ENCODE measurements around the gene DYNLT2. TPM values are rescaled to one million over a fixed set of nuclear protein-coding genes. Genes with fewer than 3 reads are reported as not detected.

Gene DYNLT2
- total RNA-seq (1 to 10 TPM in 2 of 4 donors, under 1 TPM in 2; 0.73 to 1.3 (median 0.90) TPM), polyA plus RNA-seq (1 to 10 TPM in 2 of 3 donors, under 1 TPM in 1; 0.93 to 2.8 (median 1.4) TPM)
- long read RNA-seq, donor 1 = 0 reads
- long read RNA-seq, donor 2, partial matches to known transcripts = 0 of 3 reads
- long read RNA-seq, donor 2, other reads (novel, unspliced or antisense) = 0 of 3 reads

GRCh38 chr6:169751242-169752073 lies at the start of gene DYNLT2, which contains the start of gene ERMARD:
DYNLT2 (minus strand) TSS chr6:169751572; CDS start chr6:169751458, 114 bp downstream.
ERMARD (plus strand) TSS chr6:169751622; CDS start chr6:169751658, 36 bp downstream.
- TF ChIP-seq CTCF (IDR thresholded peaks at IDR 0.05) = peak; percentile 25
- Histone ChIP-seq H3K4me3 (peak within 1 kb of the TSS; percentile 69), H3K27ac (peak within 1 kb of the TSS; percentile 89), H3K4me1 (peaks cover 26% of the 10 kb centered on the region), H3K36me3 (ENCODE audit: insufficient read depth in 1 of 2, low read depth in 1 of 2) (peaks cover 0 to 7% of the 10 kb centered on the region in 2 donors), H3K27me3 (ENCODE audit: insufficient read depth in 3 of 3, low read length in 2 of 3) (no peaks in the 10 kb centered on the region), H3K9me3 (no peaks in the 10 kb centered on the region)
- peak; percentile 99 for ATAC-seq
- intact Hi-C loops (cut with DNase I) = loop anchor here (1.0 to 5.0 kb wide), 3 partner anchors 26 to 801 kb away; partner anchors contain the start of genes C6orf120 (in 1 of the 2), PSMB1 (in 1 of the 2), TBP (in 1 of the 2) and WDR27 (in 1 of the 2)
- 0% methylated on average over 65 to 90 of the region's 90 CpGs for WGBS, 3 donors
- peak; percentile 96 to 97 for DNase-seq

GRCh38 chr6:169800668-169801395 lies 49.5 kb upstream of the DYNLT2 start:
- TF ChIP-seq CTCF (IDR thresholded peaks at IDR 0.05) = no peak
- intact Hi-C loops (cut with DNase I) = no loop called here
- no peaks in the 10 kb centered on the region for H3K9me3 ChIP-seq
- peaks cover 0 to 26% (median 0%) of the 10 kb centered on the region in 3 donors for H3K27me3 ChIP-seq (ENCODE audit: insufficient read depth in 3 of 3, low read length in 2 of 3)
- peak in 1 of 2 donors; percentile 36 for DNase-seq
- no peak overlapping the region for H3K4me3 ChIP-seq
- ATAC-seq = peak in 3 of 4 donors; percentile 51 to 67 (median 62)
- 55 to 67% (median 61%) methylated on average over 13 of the region's 13 CpGs for WGBS, 3 donors
- H3K27ac ChIP-seq = no peak overlapping the region
- no peaks in the 10 kb centered on the region for H3K4me1 ChIP-seq
- H3K36me3 ChIP-seq (ENCODE audit: insufficient read depth in 1 of 2, low read depth in 1 of 2) = no peaks in the 10 kb centered on the region

GRCh38 chr6:169800116-169800667 lies 48.8 kb upstream of the DYNLT2 start:
- Histone ChIP-seq H3K27ac (no peak overlapping the region), H3K9me3 (no peaks in the 10 kb centered on the region), H3K36me3 (ENCODE audit: insufficient read depth in 1 of 2, low read depth in 1 of 2) (no peaks in the 10 kb centered on the region), H3K27me3 (ENCODE audit: insufficient read depth in 3 of 3, low read length in 2 of 3) (peaks cover 0 to 21% (median 0%) of the 10 kb centered on the region in 3 donors), H3K4me3 (no peak overlapping the region), H3K4me1 (no peaks in the 10 kb centered on the region)
- TF ChIP-seq CTCF (IDR thresholded peaks at IDR 0.05) = no peak
- intact Hi-C loops (cut with DNase I) = no loop called here
- WGBS, 3 donors = 65 to 80% (median 69%) methylated on average over 9 of the region's 9 CpGs
- DNase-seq (no peak), ATAC-seq (no peak)

GRCh38 chr6:169799474-169799926 lies 48.1 kb upstream of the DYNLT2 start:
- H3K9me3 ChIP-seq = no peaks in the 10 kb centered on the region
- H3K27me3 ChIP-seq (ENCODE audit: insufficient read depth in 3 of 3, low read length in 2 of 3) = peaks cover 0 to 18% (median 0%) of the 10 kb centered on the region in 3 donors
- no peaks in the 10 kb centered on the region for H3K4me1 ChIP-seq
- TF ChIP-seq CTCF (IDR thresholded peaks at IDR 0.05) = no peak
- WGBS, 3 donors = 84 to 89% (median 86%) methylated on average over 7 of the region's 7 CpGs
- no peak overlapping the region for H3K4me3 ChIP-seq
- intact Hi-C loops (cut with DNase I) = no loop called here
- H3K36me3 ChIP-seq (ENCODE audit: insufficient read depth in 1 of 2, low read depth in 1 of 2) = no peaks in the 10 kb centered on the region
- H3K27ac ChIP-seq = no peak overlapping the region
- ATAC-seq (no peak), DNase-seq (no peak)
